ENCODE measurements around the gene ZNF281.
A peak's percentile ranks its signal among the peaks of the same experiment; 100 is the strongest.

ZNF281 gene

GRCh38 chr1:200386416-200386815 is 23.4 kb downstream of the ZNF281 start:
- 95% methylated on average over 4 of the region's 4 CpGs for WGBS
- H4K91ac ChIP-seq (ENCODE audit: low read length) = no peak overlapping the region
- no peak overlapping the region for H3K4ac ChIP-seq (ENCODE audit: low read depth in 1 of 2, low read length in 2 of 2)
- H3K4me2 ChIP-seq (ENCODE audit: low read length, poor library complexity, severe bottlenecking) = no peak overlapping the region
- no peaks in the 10 kb centered on the region for H3K36me3 ChIP-seq (ENCODE audit: control insufficient read depth in 1 of 2, insufficient read depth in 2 of 2, low read depth in 1 of 2, low read length in 2 of 2)
- no peaks in the 10 kb centered on the region for H3K79me1 ChIP-seq (replicated peaks; ENCODE audit: low read length, poor library complexity, severe bottlenecking)
- no peak overlapping the region for H4K8ac ChIP-seq (ENCODE audit: low read length)
- H3K4me3 ChIP-seq (ENCODE audit: insufficient read depth in 1 of 2, low read depth in 1 of 2, low read length in 2 of 2) = no peak overlapping the region
- H3K4me1 ChIP-seq (ENCODE audit: control insufficient read depth, insufficient read depth, low read depth, low read length) = peaks cover 5% of the 10 kb centered on the region
- H2BK5ac ChIP-seq (ENCODE audit: low read depth, low read length, poor library complexity, severe bottlenecking) = no peak overlapping the region
- peak overlapping the region; percentile 60 for H3K27ac ChIP-seq (ENCODE audit: low read length, poor library complexity, severe bottlenecking)
- H2AK5ac ChIP-seq (ENCODE audit: low read length, severe bottlenecking) = no peak overlapping the region
- no peaks in the 10 kb centered on the region for H3K9me3 ChIP-seq (ENCODE audit: control insufficient read depth, low read length)
- no peak overlapping the region for H2BK12ac ChIP-seq (ENCODE audit: low read length in 2 of 2)
- no peak overlapping the region for H2BK120ac ChIP-seq (ENCODE audit: low read depth, low read length)
- no peak for DNase-seq
- no peak overlapping the region for H3K14ac ChIP-seq (ENCODE audit: low read length in 2 of 2)
- no peak overlapping the region for H3K9ac ChIP-seq (ENCODE audit: low read length)
- no peak overlapping the region for H3K23ac ChIP-seq (ENCODE audit: low read length in 2 of 2)
- no peak overlapping the region for H3K18ac ChIP-seq (ENCODE audit: low read depth in 1 of 2, low read length in 2 of 2)
- no peaks in the 10 kb centered on the region for H3K27me3 ChIP-seq (ENCODE audit: control insufficient read depth in 1 of 2, insufficient read depth in 1 of 2, low read length in 2 of 2)
- H2AFZ ChIP-seq (ENCODE audit: low read depth, low read length) = no peak overlapping the region
- no peak overlapping the region for H2BK15ac ChIP-seq (ENCODE audit: low read depth, poor library complexity, severe bottlenecking)

GRCh38 chr1:200384818-200385390 is 24.9 kb downstream of the ZNF281 start:
- H2AK5ac ChIP-seq (ENCODE audit: low read length, severe bottlenecking) = no peak overlapping the region
- H3K4ac ChIP-seq (ENCODE audit: low read depth in 1 of 2, low read length in 2 of 2) = no peak overlapping the region
- no peak overlapping the region for H2BK5ac ChIP-seq (ENCODE audit: low read depth, low read length, poor library complexity, severe bottlenecking)
- no peak overlapping the region for H3K9ac ChIP-seq (ENCODE audit: low read length)
- no peak overlapping the region for H3K4me2 ChIP-seq (ENCODE audit: low read length, poor library complexity, severe bottlenecking)
- no peak overlapping the region for H3K18ac ChIP-seq (ENCODE audit: low read depth in 1 of 2, low read length in 2 of 2)
- no peak overlapping the region for H2BK12ac ChIP-seq (ENCODE audit: low read length in 2 of 2)
- no peaks in the 10 kb centered on the region for H3K27me3 ChIP-seq (ENCODE audit: control insufficient read depth in 1 of 2, insufficient read depth in 1 of 2, low read length in 2 of 2)
- DNase-seq = no peak
- H2AFZ ChIP-seq (ENCODE audit: low read depth, low read length) = no peak overlapping the region
- H3K79me1 ChIP-seq (replicated peaks; ENCODE audit: low read length, poor library complexity, severe bottlenecking) = no peaks in the 10 kb centered on the region
- no peak overlapping the region for H3K23ac ChIP-seq (ENCODE audit: low read length in 2 of 2)
- no peak overlapping the region for H4K91ac ChIP-seq (ENCODE audit: low read length)
- H2BK15ac ChIP-seq (ENCODE audit: low read depth, poor library complexity, severe bottlenecking) = no peak overlapping the region
- no peak overlapping the region for H3K4me3 ChIP-seq (ENCODE audit: insufficient read depth in 1 of 2, low read depth in 1 of 2, low read length in 2 of 2)
- peak overlapping the region; percentile 1 for H3K27ac ChIP-seq (ENCODE audit: low read length, poor library complexity, severe bottlenecking)
- over 99% methylated on average over 10 of the region's 11 CpGs for whole genome bisulfite sequencing
- H2BK120ac ChIP-seq (ENCODE audit: low read depth, low read length) = no peak overlapping the region
- no peak overlapping the region for H4K8ac ChIP-seq (ENCODE audit: low read length)
- peaks cover 9% of the 10 kb centered on the region for H3K4me1 ChIP-seq (ENCODE audit: control insufficient read depth, insufficient read depth, low read depth, low read length)
- no peaks in the 10 kb centered on the region for H3K36me3 ChIP-seq (ENCODE audit: control insufficient read depth in 1 of 2, insufficient read depth in 2 of 2, low read depth in 1 of 2, low read length in 2 of 2)
- H3K14ac ChIP-seq (ENCODE audit: low read length in 2 of 2) = no peak overlapping the region
- H3K9me3 ChIP-seq (ENCODE audit: control insufficient read depth, low read length) = no peaks in the 10 kb centered on the region

- Histone ChIP-seq H3K4ac (ENCODE audit: low read depth in 1 of 2, low read length in 2 of 2) (no peak overlapping the region), H3K4me1 (ENCODE audit: control insufficient read depth, insufficient read depth, low read depth, low read length) (peaks cover 10% of the 10 kb centered on the region), H2BK12ac (ENCODE audit: low read length in 2 of 2) (no peak overlapping the region), H3K4me2 (ENCODE audit: low read length, poor library complexity, severe bottlenecking) (no peak overlapping the region), H3K36me3 (ENCODE audit: control insufficient read depth in 1 of 2, insufficient read depth in 2 of 2, low read depth in 1 of 2, low read length in 2 of 2) (no peaks in the 10 kb centered on the region), H3K27ac (ENCODE audit: low read length, poor library complexity, severe bottlenecking) (no peak overlapping the region), H3K79me1 (replicated peaks; ENCODE audit: low read length, poor library complexity, severe bottlenecking) (no peaks in the 10 kb centered on the region), H4K91ac (ENCODE audit: low read length) (no peak overlapping the region), H3K23ac (ENCODE audit: low read length in 2 of 2) (no peak overlapping the region), H4K8ac (ENCODE audit: low read length) (no peak overlapping the region), H2AK5ac (ENCODE audit: low read length, severe bottlenecking) (peak overlapping the region; percentile 49), H3K18ac (ENCODE audit: low read depth in 1 of 2, low read length in 2 of 2) (no peak overlapping the region), H2BK120ac (ENCODE audit: low read depth, low read length) (no peak overlapping the region), H3K9me3 (ENCODE audit: control insufficient read depth, low read length) (no peaks in the 10 kb centered on the region), H3K9ac (ENCODE audit: low read length) (no peak overlapping the region), H2BK15ac (ENCODE audit: low read depth, poor library complexity, severe bottlenecking) (no peak overlapping the region), H3K4me3 (ENCODE audit: insufficient read depth in 1 of 2, low read depth in 1 of 2, low read length in 2 of 2) (no peak overlapping the region), H2AFZ (ENCODE audit: low read depth, low read length) (no peak overlapping the region), H2BK5ac (ENCODE audit: low read depth, low read length, poor library complexity, severe bottlenecking) (no peak overlapping the region), H3K27me3 (ENCODE audit: control insufficient read depth in 1 of 2, insufficient read depth in 1 of 2, low read length in 2 of 2) (no peaks in the 10 kb centered on the region), H3K14ac (ENCODE audit: low read length in 2 of 2) (no peak overlapping the region)
- peak; percentile 57 for DNase-seq
- WGBS = 82% methylated on average over 6 of the region's 8 CpGs
Observed at GRCh38 chr1:200381256-200381984, 28.4 kb downstream of the ZNF281 start.

- Histone ChIP-seq H2BK120ac (ENCODE audit: low read depth, low read length) (no peak overlapping the region), H2BK5ac (ENCODE audit: low read depth, low read length, poor library complexity, severe bottlenecking) (peak overlapping the region; percentile 97), H3K23ac (ENCODE audit: low read length in 2 of 2) (no peak overlapping the region), H2AFZ (ENCODE audit: low read depth, low read length) (no peak overlapping the region), H2BK12ac (ENCODE audit: low read length in 2 of 2) (peak overlapping the region in 1 of 2 experiments; percentile 71), H3K9me3 (ENCODE audit: control insufficient read depth, low read length) (no peaks in the 10 kb centered on the region), H3K4me2 (ENCODE audit: low read length, poor library complexity, severe bottlenecking) (no peak overlapping the region), H3K27me3 (ENCODE audit: control insufficient read depth in 1 of 2, insufficient read depth in 1 of 2, low read length in 2 of 2) (no peaks in the 10 kb centered on the region), H3K18ac (ENCODE audit: low read depth in 1 of 2, low read length in 2 of 2) (peak overlapping the region in 1 of 2 experiments; percentile 29), H3K14ac (ENCODE audit: low read length in 2 of 2) (no peak overlapping the region), H4K8ac (ENCODE audit: low read length) (peak overlapping the region; percentile 38), H3K27ac (ENCODE audit: low read length, poor library complexity, severe bottlenecking) (peak overlapping the region; percentile 90), H3K4ac (ENCODE audit: low read depth in 1 of 2, low read length in 2 of 2) (peak overlapping the region; percentile 35 to 61), H4K91ac (ENCODE audit: low read length) (no peak overlapping the region), H3K9ac (ENCODE audit: low read length) (no peak overlapping the region), H2AK5ac (ENCODE audit: low read length, severe bottlenecking) (peak overlapping the region; percentile 99), H3K36me3 (ENCODE audit: control insufficient read depth in 1 of 2, insufficient read depth in 2 of 2, low read depth in 1 of 2, low read length in 2 of 2) (no peaks in the 10 kb centered on the region), H3K4me1 (ENCODE audit: control insufficient read depth, insufficient read depth, low read depth, low read length) (peaks cover 8% of the 10 kb centered on the region), H3K79me1 (replicated peaks; ENCODE audit: low read length, poor library complexity, severe bottlenecking) (no peaks in the 10 kb centered on the region), H2BK15ac (ENCODE audit: low read depth, poor library complexity, severe bottlenecking) (peak overlapping the region; percentile 97), H3K4me3 (ENCODE audit: insufficient read depth in 1 of 2, low read depth in 1 of 2, low read length in 2 of 2) (no peak overlapping the region)
- no CpG with 5 or more reads among the region's 1 CpG for WGBS
- DNase-seq = no peak
Observed at GRCh38 chr1:200380589-200381021, 29.2 kb downstream of the ZNF281 start.

Data from mesenchymal stem cell (in vitro differentiated cells and primary cell).